Stromal cell of bone marrow (primary cell): ENCODE data around the gene MYOT.
"Not testable (repeated sequence)": the region's sequence is repeated elsewhere in the genome, so short reads cannot be mapped to it uniquely, and the experiment has no call there.

Experiments used
- DNase-seq: peaks from one replicate; pipeline ENCODE4 v3.0.0-alpha.2; 2012; ENCODE audit warnings: low read depth

Gene MYOT

GRCh38 chr5:137856201-137856600 is 11.5 kb upstream of the MYOT start:
- no peak for DNase-seq

GRCh38 chr5:137856916-137857862 is 10.5 kb upstream of the MYOT start:
- no peak for DNase-seq

GRCh38 chr5:137858223-137858916 is 9.3 kb upstream of the MYOT start:
- DNase-seq: peak; percentile 54

- DNase-seq: no peak
Observed at GRCh38 chr5:137858954-137859353, 8.7 kb upstream of the MYOT start.

GRCh38 chr5:137862251-137862650 is 5.4 kb upstream of the MYOT start:
- DNase-seq: no peak

GRCh38 chr5:137863653-137864052 is 4.0 kb upstream of the MYOT start:
- not testable (repeated sequence) for DNase-seq

GRCh38 chr5:137866541-137867388 is 895 bp upstream of the MYOT start:
- no peak for DNase-seq

- DNase-seq: no peak
Observed at GRCh38 chr5:137870647-137871339, 3.1 kb downstream of the MYOT start.

GRCh38 chr5:137871571-137871970 is 3.9 kb downstream of the MYOT start:
- no peak for DNase-seq

GRCh38 chr5:137872466-137872865 is 4.8 kb downstream of the MYOT start:
- DNase-seq: no peak

- DNase-seq: no peak
Observed at GRCh38 chr5:137876101-137876500, 8.4 kb downstream of the MYOT start.

- DNase-seq: no peak
Observed at GRCh38 chr5:137880313-137880712, 12.7 kb downstream of the MYOT start.

- no peak for DNase-seq
Observed at GRCh38 chr5:137887831-137888230, 20.2 kb downstream of the MYOT start.

- peak; percentile 2 for DNase-seq
Observed at GRCh38 chr5:137888466-137888862, 20.8 kb downstream of the MYOT start.

GRCh38 chr5:137888863-137889759 is 21.5 kb downstream of the MYOT start, which contains the start of gene PKD2L2:
Gene PKD2L2 (plus strand): TSS chr5:137889457. CDS start chr5:137889492, 35 bp downstream.
- DNase-seq: peak; percentile 75

GRCh38 chr5:137890845-137891244 is 23.2 kb downstream of the MYOT start:
- DNase-seq: no peak

GRCh38 chr5:137891849-137892248 is 24.2 kb downstream of the MYOT start:
- DNase-seq: no peak

GRCh38 chr5:137894586-137894985 is 26.9 kb downstream of the MYOT start:
- no peak for DNase-seq

- DNase-seq: no peak
Observed at GRCh38 chr5:137896560-137896959, 28.9 kb downstream of the MYOT start.

- DNase-seq: no peak
Observed at GRCh38 chr5:137899493-137899892, 31.8 kb downstream of the MYOT start.
